ENCODE measurements around the gene PROB1. TPM values are rescaled to one million over a fixed set of nuclear protein-coding genes. Genes with fewer than 3 reads are reported as not detected.

The PROB1 gene
- polyA plus RNA-seq, 1 donor (not counting 4 experiments of a cell fraction or from before 2014, with no cell fraction given) = 0.26 TPM

DNA sequence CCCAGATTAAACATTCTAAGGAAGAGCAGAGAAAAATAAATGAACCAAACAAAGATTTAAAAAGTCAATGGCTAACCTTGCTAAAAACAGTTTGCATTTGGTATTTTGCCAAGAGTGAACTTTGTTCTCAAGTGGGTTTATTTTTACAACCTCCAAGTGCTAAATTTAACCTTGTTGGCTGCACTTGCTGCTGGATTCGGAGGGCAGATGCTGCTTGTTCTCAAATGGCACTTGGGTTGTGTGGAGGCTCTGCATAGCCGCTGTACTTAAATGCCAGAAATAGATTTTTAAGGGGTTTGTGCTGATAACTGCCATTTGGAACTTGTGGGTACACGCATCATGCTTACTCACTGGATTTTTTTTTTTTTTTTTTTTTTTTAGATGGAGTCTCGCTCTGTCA lies 22.3 kb upstream of the PROB1 start:
- DNase-seq (ENCODE audit: low read depth, low spot score) (no peak), FAIRE-seq (no peak)
- no peaks in the 10 kb centered on the region for H3K9me1 ChIP-seq (ENCODE audit: control insufficient read depth, extremely low read depth, insufficient read depth, low read length)
- no peak overlapping the region for H2AFZ ChIP-seq (ENCODE audit: control insufficient read depth, low read length)
- H3K27me3 ChIP-seq (ENCODE audit: control insufficient read depth, extremely low read depth, insufficient read depth, low read length) = no peaks in the 10 kb centered on the region
- H3K4me3 ChIP-seq (ENCODE audit: control insufficient read depth in 2 of 3, extremely low read depth in 1 of 3, insufficient read depth in 2 of 3, low read depth in 1 of 3, low read length in 3 of 3) = no peak overlapping the region
- H3K9me3 ChIP-seq (ENCODE audit: control insufficient read depth, low read depth, low read length) = no peaks in the 10 kb centered on the region
- no peak overlapping the region for H3K4me2 ChIP-seq (ENCODE audit: control insufficient read depth, extremely low read depth, insufficient read depth, low read depth, low read length)
- peaks cover 0 to 2% of the 10 kb centered on the region in 2 experiments for H3K36me3 ChIP-seq (ENCODE audit: control insufficient read depth in 2 of 2, extremely low read depth in 1 of 2, insufficient read depth in 2 of 2, low read length in 2 of 2)
- peaks cover 34% of the 10 kb centered on the region for H3K4me1 ChIP-seq (ENCODE audit: control insufficient read depth, extremely low read depth, insufficient read depth, low read length)
- dilution Hi-C loops (cut with MboI; ENCODE audit: extremely low pct_ligation_motif_present, low sequenced_read_pairs) = no loop called here
- no peaks in the 10 kb centered on the region for H3K79me2 ChIP-seq (ENCODE audit: control insufficient read depth, insufficient read depth, low read length)
- no peak overlapping the region for H3K27ac ChIP-seq (ENCODE audit: control insufficient read depth, insufficient read depth, low read length)
- H3K9ac ChIP-seq (ENCODE audit: control insufficient read depth, extremely low read depth, insufficient read depth, low read length) = no peak overlapping the region
- H4K20me1 ChIP-seq (ENCODE audit: control insufficient read depth, extremely low read depth, insufficient read depth, low read length) = no peaks in the 10 kb centered on the region
- TF ChIP-seq EZH2 (IDR thresholded peaks at IDR 0.05; ENCODE audit: low read length) = no peak
- TF ChIP-seq, protein P1, sequence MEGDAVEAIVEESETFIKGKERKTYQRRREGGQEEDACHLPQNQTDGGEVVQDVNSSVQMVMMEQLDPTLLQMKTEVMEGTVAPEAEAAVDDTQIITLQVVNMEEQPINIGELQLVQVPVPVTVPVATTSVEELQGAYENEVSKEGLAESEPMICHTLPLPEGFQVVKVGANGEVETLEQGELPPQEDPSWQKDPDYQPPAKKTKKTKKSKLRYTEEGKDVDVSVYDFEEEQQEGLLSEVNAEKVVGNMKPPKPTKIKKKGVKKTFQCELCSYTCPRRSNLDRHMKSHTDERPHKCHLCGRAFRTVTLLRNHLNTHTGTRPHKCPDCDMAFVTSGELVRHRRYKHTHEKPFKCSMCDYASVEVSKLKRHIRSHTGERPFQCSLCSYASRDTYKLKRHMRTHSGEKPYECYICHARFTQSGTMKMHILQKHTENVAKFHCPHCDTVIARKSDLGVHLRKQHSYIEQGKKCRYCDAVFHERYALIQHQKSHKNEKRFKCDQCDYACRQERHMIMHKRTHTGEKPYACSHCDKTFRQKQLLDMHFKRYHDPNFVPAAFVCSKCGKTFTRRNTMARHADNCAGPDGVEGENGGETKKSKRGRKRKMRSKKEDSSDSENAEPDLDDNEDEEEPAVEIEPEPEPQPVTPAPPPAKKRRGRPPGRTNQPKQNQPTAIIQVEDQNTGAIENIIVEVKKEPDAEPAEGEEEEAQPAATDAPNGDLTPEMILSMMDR (optimal IDR thresholded peaks at IDR 0.05 in 1 of 3, IDR thresholded peaks at IDR 0.05 in 1 of 3, conservative IDR thresholded peaks at IDR 0.05 in 1 of 3; ENCODE audit: extremely low read depth in 1 of 3, insufficient read depth in 2 of 3, low read length in 3 of 3) = no peak

DNA sequence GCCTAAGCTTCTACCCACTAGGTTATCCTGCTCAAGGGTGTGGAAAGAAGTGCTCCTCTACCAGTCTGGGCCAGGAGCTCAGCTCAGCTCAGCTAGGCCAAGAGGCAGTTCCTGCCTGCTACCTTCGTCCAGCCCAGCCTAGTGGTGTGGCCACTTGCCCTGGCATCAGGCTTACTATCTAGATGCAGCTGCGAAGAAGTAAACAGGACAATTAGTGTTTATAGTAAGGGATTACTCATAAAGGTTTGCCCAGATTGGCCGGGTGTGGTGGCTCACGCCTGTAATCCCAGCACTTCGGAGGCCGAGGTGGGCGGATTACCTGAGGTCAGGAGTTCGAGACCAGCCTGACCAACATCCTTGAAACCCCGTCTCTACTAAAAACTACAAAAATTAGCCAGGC lies 21.7 kb upstream of the PROB1 start:
- no peak overlapping the region for H3K4me3 ChIP-seq (ENCODE audit: control insufficient read depth in 2 of 3, extremely low read depth in 1 of 3, insufficient read depth in 2 of 3, low read depth in 1 of 3, low read length in 3 of 3)
- peaks cover 0 to 2% of the 10 kb centered on the region in 2 experiments for H3K36me3 ChIP-seq (ENCODE audit: control insufficient read depth in 2 of 2, extremely low read depth in 1 of 2, insufficient read depth in 2 of 2, low read length in 2 of 2)
- no peak for DNase-seq (ENCODE audit: low read depth, low spot score)
- no peaks in the 10 kb centered on the region for H3K27me3 ChIP-seq (ENCODE audit: control insufficient read depth, extremely low read depth, insufficient read depth, low read length)
- no peak overlapping the region for H2AFZ ChIP-seq (ENCODE audit: control insufficient read depth, low read length)
- H3K27ac ChIP-seq (ENCODE audit: control insufficient read depth, insufficient read depth, low read length) = no peak overlapping the region
- no peaks in the 10 kb centered on the region for H3K79me2 ChIP-seq (ENCODE audit: control insufficient read depth, insufficient read depth, low read length)
- dilution Hi-C loops (cut with MboI; ENCODE audit: extremely low pct_ligation_motif_present, low sequenced_read_pairs) = no loop called here
- no peak for FAIRE-seq
- H3K9ac ChIP-seq (ENCODE audit: control insufficient read depth, extremely low read depth, insufficient read depth, low read length) = no peak overlapping the region
- H3K9me1 ChIP-seq (ENCODE audit: control insufficient read depth, extremely low read depth, insufficient read depth, low read length) = no peaks in the 10 kb centered on the region
- H4K20me1 ChIP-seq (ENCODE audit: control insufficient read depth, extremely low read depth, insufficient read depth, low read length) = no peaks in the 10 kb centered on the region
- H3K9me3 ChIP-seq (ENCODE audit: control insufficient read depth, low read depth, low read length) = no peaks in the 10 kb centered on the region
- TF ChIP-seq EZH2 (IDR thresholded peaks at IDR 0.05; ENCODE audit: low read length) = no peak
- TF ChIP-seq, protein P1 (optimal IDR thresholded peaks at IDR 0.05 in 1 of 3, IDR thresholded peaks at IDR 0.05 in 1 of 3, conservative IDR thresholded peaks at IDR 0.05 in 1 of 3; ENCODE audit: extremely low read depth in 1 of 3, insufficient read depth in 2 of 3, low read length in 3 of 3) = no peak
- H3K4me2 ChIP-seq (ENCODE audit: control insufficient read depth, extremely low read depth, insufficient read depth, low read depth, low read length) = no peak overlapping the region
- H3K4me1 ChIP-seq (ENCODE audit: control insufficient read depth, extremely low read depth, insufficient read depth, low read length) = peaks cover 34% of the 10 kb centered on the region
